Activated CD4-positive, alpha-beta T cell treated with anti-CD3 and anti-CD28 coated beads, Interleukin-2, Interleukin-4, amounts not matched to agents 100 ng/mL and 50 ng/mL, durations not matched to agents 16 hours and 8 hours (primary cell): ENCODE measurements around the gene MAPK10.
"Not testable (repeated sequence)": the region's sequence is repeated elsewhere in the genome, so short reads cannot be mapped to it uniquely, and the experiment has no call there.

Experiments used
- DNase-seq: peaks from one replicate; pipeline ENCODE4 v3.0.0-alpha.2; 2020; ENCODE audit warnings: low spot score

The MAPK10 gene

GRCh38 chr4:85966373-85966772 lies 393.5 kb downstream of the MAPK10 start:
- no peak for DNase-seq

- no peak for DNase-seq
Observed at GRCh38 chr4:85965529-85965928, 394.3 kb downstream of the MAPK10 start.

GRCh38 chr4:85965017-85965416 lies 394.8 kb downstream of the MAPK10 start:
- not testable (repeated sequence) for DNase-seq

- DNase-seq = no peak
Observed at GRCh38 chr4:85964298-85964697, 395.6 kb downstream of the MAPK10 start.

- no peak for DNase-seq
Observed at GRCh38 chr4:85963231-85963630, 396.6 kb downstream of the MAPK10 start.

- no peak for DNase-seq
Observed at GRCh38 chr4:85961887-85962286, 398.0 kb downstream of the MAPK10 start.

- no peak for DNase-seq
Observed at GRCh38 chr4:85956293-85956945, 403.4 kb downstream of the MAPK10 start.

- no peak for DNase-seq
Observed at GRCh38 chr4:85955620-85956292, 404.1 kb downstream of the MAPK10 start.

GRCh38 chr4:85953651-85954018 lies 406.2 kb downstream of the MAPK10 start:
- no peak for DNase-seq

- no peak for DNase-seq
Observed at GRCh38 chr4:85952972-85953650, 406.7 kb downstream of the MAPK10 start.

- no peak for DNase-seq
Observed at GRCh38 chr4:85952528-85952927, 407.3 kb downstream of the MAPK10 start.

- DNase-seq = no peak
Observed at GRCh38 chr4:85951099-85951498, 408.8 kb downstream of the MAPK10 start.

GRCh38 chr4:85946821-85947220 lies 413.0 kb downstream of the MAPK10 start:
- DNase-seq = no peak

- DNase-seq = no peak
Observed at GRCh38 chr4:85942107-85942506, 417.7 kb downstream of the MAPK10 start.

- no peak for DNase-seq
Observed at GRCh38 chr4:85940151-85940550, 419.7 kb downstream of the MAPK10 start.
